ENCODE data around the gene ENTHD1.

Gene ENTHD1

DNA sequence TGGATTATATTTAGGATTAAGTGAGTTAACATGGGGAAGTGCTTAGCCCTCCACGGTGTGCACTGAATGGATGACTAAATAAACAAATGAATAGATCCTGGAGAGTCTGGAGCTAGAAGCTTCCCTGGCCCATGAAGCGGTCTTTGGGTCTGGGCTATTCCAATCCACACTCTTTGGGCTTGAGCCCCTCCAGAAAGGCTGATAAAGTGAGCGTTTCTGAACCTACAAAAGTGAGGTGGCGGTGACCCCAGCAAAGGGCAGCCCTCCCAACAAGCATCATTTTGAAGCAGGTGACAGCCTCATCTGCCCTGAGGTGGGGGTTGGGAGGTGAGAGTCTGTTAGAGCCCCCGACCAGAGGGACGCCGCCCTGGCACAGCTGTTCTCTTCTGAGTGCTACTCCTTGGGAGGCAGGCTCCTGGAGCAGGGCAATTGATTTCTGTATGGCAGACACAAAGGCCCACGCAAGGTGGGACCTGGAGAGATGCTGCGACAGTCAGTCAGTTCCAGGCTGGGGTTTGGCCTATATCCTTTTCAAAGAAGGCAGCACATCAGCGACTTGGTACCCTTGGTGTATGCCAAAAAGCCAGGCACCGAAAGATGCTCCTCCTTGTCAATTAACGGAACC lies 165.2 kb downstream of the ENTHD1 start:
- H3K4me3 Mint-ChIP-seq: no peak overlapping the region
- no peaks in the 10 kb centered on the region for H3K4me1 Mint-ChIP-seq (ENCODE audit: low read depth)
- H3K9me3 Mint-ChIP-seq: no peaks in the 10 kb centered on the region
- H3K27me3 Mint-ChIP-seq (ENCODE audit: low read depth): peaks cover 27% of the 10 kb centered on the region
- no peak for DNase-seq (ENCODE audit: low spot score)
- H3K36me3 Mint-ChIP-seq (ENCODE audit: low read depth): no peaks in the 10 kb centered on the region
- H3K27ac Mint-ChIP-seq: no peak overlapping the region

- Mint-ChIP-seq H3K36me3 (ENCODE audit: low read depth) (no peaks in the 10 kb centered on the region), H3K4me3 (no peak overlapping the region), H3K9me3 (peaks cover under 1% of the 10 kb centered on the region), H3K27ac (no peak overlapping the region), H3K4me1 (ENCODE audit: low read depth) (no peaks in the 10 kb centered on the region), H3K27me3 (ENCODE audit: low read depth) (peaks cover 21% of the 10 kb centered on the region)
- DNase-seq (ENCODE audit: low spot score): no peak
These were observed 166.0 kb downstream of the ENTHD1 start for GRCh38 chr22:39727541-39727940.

DNA sequence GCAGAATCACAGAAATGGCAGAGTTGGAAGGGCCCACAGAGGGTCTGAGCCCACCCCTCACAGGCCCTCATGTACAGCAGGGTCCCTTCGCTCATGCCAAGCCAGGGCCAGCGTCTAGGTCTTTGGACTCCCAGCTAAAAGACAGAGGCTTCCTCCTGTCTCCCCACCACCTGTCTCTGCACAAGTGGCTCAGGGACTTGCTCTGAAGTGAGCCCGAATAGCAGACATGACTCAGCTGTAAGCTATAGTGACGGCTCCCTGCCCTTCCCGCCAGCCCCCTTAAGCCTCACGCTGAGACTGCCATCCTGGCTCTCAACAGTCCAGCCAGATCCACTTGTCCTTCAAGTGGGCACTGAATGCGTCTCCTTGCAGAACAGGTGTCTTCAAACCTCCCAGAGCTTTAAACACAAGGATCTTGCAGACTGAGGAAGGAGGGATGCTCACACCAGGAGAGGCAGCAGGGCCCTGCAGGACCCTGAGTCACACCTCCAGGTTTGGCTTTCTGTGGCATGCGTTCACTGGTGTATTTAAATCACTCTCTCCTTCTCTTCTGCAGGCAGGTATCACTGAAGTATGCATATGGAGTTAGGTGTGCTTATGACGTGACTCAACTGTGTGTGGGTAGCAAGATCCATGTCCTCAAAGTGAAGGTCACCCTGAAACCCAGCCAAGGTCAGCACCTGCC lies 168.1 kb downstream of the ENTHD1 start:
- Mint-ChIP-seq H3K4me1 (ENCODE audit: low read depth) (peaks cover 4% of the 10 kb centered on the region), H3K9me3 (peaks cover 9% of the 10 kb centered on the region), H3K36me3 (ENCODE audit: low read depth) (peaks cover 3% of the 10 kb centered on the region), H3K4me3 (no peak overlapping the region), H3K27ac (no peak overlapping the region), H3K27me3 (ENCODE audit: low read depth) (peaks cover 20% of the 10 kb centered on the region)
- no peak for DNase-seq (ENCODE audit: low spot score)

- Mint-ChIP-seq H3K4me1 (ENCODE audit: low read depth) (peaks cover 5% of the 10 kb centered on the region), H3K9me3 (peaks cover 9% of the 10 kb centered on the region), H3K27me3 (ENCODE audit: low read depth) (peaks cover 22% of the 10 kb centered on the region), H3K27ac (no peak overlapping the region), H3K4me3 (no peak overlapping the region), H3K36me3 (ENCODE audit: low read depth) (peaks cover 3% of the 10 kb centered on the region)
- DNase-seq (ENCODE audit: low spot score): no peak
These were observed 168.7 kb downstream of the ENTHD1 start for GRCh38 chr22:39724857-39725256.

- Mint-ChIP-seq H3K4me1 (ENCODE audit: low read depth) (peaks cover 7% of the 10 kb centered on the region), H3K36me3 (ENCODE audit: low read depth) (peaks cover 3% of the 10 kb centered on the region), H3K4me3 (no peak overlapping the region), H3K27ac (no peak overlapping the region), H3K27me3 (ENCODE audit: low read depth) (peaks cover 22% of the 10 kb centered on the region), H3K9me3 (peaks cover 9% of the 10 kb centered on the region)
- no peak for DNase-seq (ENCODE audit: low spot score)
These were observed 169.2 kb downstream of the ENTHD1 start for GRCh38 chr22:39724390-39724789.

DNA sequence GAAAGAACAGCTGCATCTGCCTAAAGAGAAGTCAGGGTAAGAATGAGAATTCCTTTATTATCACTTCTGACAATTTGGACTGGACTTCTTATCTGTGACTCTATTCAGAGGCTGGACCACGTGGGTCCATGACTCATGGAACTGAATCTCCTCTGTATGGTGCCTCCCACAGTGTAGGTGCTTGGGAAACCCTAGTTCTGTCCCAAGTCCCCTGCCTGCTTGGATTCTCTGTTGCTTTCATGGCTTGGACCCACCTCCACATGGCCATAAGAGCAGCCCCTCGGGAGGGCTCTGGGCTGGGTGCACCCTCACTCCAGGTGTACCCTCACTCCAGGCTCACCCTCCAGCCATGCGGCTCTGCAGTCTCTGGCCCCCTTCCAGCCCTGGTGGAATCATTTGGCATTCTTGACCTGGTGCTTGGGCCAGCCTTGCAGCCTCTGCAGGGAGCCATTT lies 169.6 kb downstream of the ENTHD1 start:
- peaks cover 9% of the 10 kb centered on the region for H3K9me3 Mint-ChIP-seq
- no peak overlapping the region for H3K4me3 Mint-ChIP-seq
- no peak for DNase-seq (ENCODE audit: low spot score)
- peaks cover 3% of the 10 kb centered on the region for H3K36me3 Mint-ChIP-seq (ENCODE audit: low read depth)
- no peak overlapping the region for H3K27ac Mint-ChIP-seq
- H3K27me3 Mint-ChIP-seq (ENCODE audit: low read depth): peaks cover 22% of the 10 kb centered on the region
- H3K4me1 Mint-ChIP-seq (ENCODE audit: low read depth): peaks cover 9% of the 10 kb centered on the region

DNA sequence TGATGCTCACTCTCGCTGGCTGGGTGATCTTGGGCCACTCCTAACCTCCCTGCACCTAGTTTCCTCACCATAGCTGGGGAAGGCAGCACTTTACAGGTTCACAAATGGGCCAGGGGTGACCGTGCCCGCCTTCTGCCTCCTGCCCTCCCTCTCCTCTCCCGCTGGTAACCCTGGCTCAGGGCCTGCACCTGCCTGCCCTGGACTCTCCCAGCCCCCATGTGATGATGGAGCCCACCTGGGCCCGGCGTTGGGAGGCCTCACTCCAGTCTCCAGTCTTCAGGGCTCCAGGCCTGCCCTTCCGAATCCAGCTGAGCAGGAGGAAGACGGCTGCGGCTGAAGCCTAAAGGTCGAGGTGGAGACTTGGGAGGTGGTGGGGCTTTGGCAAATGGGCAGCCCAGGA lies 170.1 kb downstream of the ENTHD1 start:
- peaks cover 22% of the 10 kb centered on the region for H3K27me3 Mint-ChIP-seq (ENCODE audit: low read depth)
- no peak overlapping the region for H3K4me3 Mint-ChIP-seq
- peaks cover 3% of the 10 kb centered on the region for H3K36me3 Mint-ChIP-seq (ENCODE audit: low read depth)
- DNase-seq (ENCODE audit: low spot score): no peak
- peaks cover 9% of the 10 kb centered on the region for H3K9me3 Mint-ChIP-seq
- H3K27ac Mint-ChIP-seq: no peak overlapping the region
- peaks cover 9% of the 10 kb centered on the region for H3K4me1 Mint-ChIP-seq (ENCODE audit: low read depth)

DNA sequence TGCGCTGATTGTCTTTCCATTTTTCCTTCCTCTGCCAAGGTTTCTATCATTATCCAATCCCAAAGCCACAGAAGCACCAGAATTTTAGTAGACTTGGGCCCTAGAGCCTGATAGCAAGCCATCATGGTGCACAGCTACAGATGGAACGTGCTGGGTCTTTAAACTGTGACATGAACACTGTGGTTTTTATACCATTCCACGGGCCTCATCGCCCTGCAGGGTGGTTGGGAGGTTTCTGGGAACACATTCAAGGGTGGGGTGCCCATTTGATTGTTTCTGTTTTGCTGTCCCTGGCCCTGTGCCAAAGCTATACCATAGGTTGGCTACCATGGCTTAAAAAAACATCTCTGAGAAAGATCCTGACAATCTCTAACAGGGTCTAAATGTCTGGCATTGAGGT lies 171.1 kb downstream of the ENTHD1 start:
- H3K4me1 Mint-ChIP-seq (ENCODE audit: low read depth): peaks cover 13% of the 10 kb centered on the region
- H3K27ac Mint-ChIP-seq: no peak overlapping the region
- peaks cover 3% of the 10 kb centered on the region for H3K36me3 Mint-ChIP-seq (ENCODE audit: low read depth)

GRCh38 chr22:39722032-39722325 lies 171.6 kb downstream of the ENTHD1 start:
- Mint-ChIP-seq H3K4me1 (ENCODE audit: low read depth) (peaks cover 13% of the 10 kb centered on the region), H3K36me3 (ENCODE audit: low read depth) (peaks cover 3% of the 10 kb centered on the region), H3K9me3 (peaks cover 9% of the 10 kb centered on the region), H3K27ac (no peak overlapping the region), H3K4me3 (no peak overlapping the region), H3K27me3 (ENCODE audit: low read depth) (peaks cover 14% of the 10 kb centered on the region)
- no peak for DNase-seq (ENCODE audit: low spot score)

More for the DNA sequence above, 171.1 kb downstream of the ENTHD1 start:
- DNase-seq (ENCODE audit: low spot score): no peak
- Mint-ChIP-seq H3K4me3 (no peak overlapping the region), H3K27me3 (ENCODE audit: low read depth) (peaks cover 19% of the 10 kb centered on the region), H3K9me3 (peaks cover 9% of the 10 kb centered on the region)

DNA sequence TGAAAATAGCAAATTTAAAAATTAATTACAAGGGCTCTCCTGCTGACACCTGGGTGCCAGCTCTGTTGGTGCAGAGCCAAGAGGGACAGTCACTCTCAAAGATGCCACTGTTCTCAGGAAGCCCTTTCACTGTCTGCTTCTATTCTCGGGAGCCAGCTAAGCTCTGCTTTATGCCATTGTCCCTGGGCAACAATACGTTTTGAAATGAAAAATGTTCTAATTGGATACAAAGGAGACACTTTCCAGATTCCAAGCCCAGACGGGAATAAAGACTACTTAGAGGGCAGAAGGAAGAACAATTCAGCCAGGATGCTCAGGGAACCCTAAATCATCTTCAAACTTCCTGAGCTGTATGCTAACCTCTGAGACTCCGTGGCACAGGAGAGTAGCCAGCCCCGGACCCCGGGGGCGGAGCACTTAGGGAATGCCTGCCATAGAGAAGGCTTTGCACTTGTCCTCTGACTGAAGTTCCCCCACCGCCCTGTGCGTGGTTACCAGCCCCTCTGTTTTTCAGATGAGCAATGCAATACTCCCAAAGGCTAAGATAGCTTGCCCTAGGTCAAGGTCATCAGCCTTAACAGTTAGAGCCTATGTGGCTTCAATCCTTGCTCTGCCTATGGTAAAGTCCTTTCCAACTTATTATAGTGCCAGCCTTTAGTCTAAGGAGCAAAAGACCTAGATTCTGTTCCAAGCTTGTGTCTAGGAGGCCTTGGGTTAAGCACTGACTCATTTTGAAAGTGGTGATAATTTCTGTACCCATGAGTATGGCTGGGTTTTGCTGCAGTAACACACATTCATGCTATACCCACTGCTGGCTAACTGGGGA lies 172.1 kb downstream of the ENTHD1 start:
- H3K4me1 Mint-ChIP-seq (ENCODE audit: low read depth): peaks cover 13% of the 10 kb centered on the region
- H3K9me3 Mint-ChIP-seq: peaks cover 9% of the 10 kb centered on the region
- peaks cover 3% of the 10 kb centered on the region for H3K36me3 Mint-ChIP-seq (ENCODE audit: low read depth)
- no peak overlapping the region for H3K27ac Mint-ChIP-seq
- DNase-seq (ENCODE audit: low spot score): no peak
- peaks cover 10% of the 10 kb centered on the region for H3K27me3 Mint-ChIP-seq (ENCODE audit: low read depth)
- no peak overlapping the region for H3K4me3 Mint-ChIP-seq

DNA sequence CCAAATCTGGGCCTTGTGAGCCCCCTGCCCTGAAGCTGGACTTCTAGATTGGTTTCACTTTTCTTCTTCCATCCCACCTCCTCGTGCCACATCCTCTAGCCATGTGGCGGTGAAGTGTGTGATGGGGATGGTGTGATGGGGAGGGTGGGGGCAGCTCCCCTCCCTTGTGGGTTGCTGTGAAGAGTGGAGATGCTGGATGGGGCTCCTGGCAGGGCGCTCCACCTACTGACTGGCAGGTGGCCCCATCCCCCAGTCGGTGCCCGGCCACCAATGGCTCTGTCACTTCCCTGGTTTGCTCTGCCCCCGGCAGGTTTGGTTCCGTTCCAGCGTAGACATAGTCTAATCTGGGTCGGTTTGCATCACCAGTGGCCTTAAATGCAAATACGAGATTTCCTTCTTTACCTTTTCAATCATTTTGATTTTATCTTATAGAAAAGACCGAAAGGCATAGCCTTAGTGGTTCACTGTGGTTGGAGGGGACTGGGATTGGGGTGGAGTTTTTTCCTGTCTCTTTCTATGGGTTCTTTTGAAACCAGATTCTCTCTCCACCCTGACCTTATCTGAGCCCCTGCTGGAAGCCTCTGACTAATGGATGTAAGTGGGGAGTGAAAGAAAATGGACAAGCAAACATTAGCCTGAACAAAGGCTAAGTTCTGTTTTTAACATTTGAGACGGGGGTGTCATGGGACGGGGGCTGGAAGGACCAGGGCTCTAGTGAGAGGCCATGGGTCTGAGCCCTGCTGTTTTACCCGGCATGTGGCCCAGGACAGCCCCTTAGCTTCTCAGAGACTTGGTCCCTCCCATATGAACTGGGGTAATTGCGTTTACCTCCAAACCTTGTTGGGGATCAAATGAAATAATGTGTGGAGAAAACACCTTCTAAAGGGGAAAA lies 173.8 kb downstream of the ENTHD1 start:
- H3K9me3 Mint-ChIP-seq: peaks cover 9% of the 10 kb centered on the region
- no peak overlapping the region for H3K4me3 Mint-ChIP-seq
- H3K27me3 Mint-ChIP-seq (ENCODE audit: low read depth): peaks cover 8% of the 10 kb centered on the region
- peaks cover 13% of the 10 kb centered on the region for H3K4me1 Mint-ChIP-seq (ENCODE audit: low read depth)
- H3K27ac Mint-ChIP-seq: no peak overlapping the region
- no peak for DNase-seq (ENCODE audit: low spot score)
- H3K36me3 Mint-ChIP-seq (ENCODE audit: low read depth): peaks cover 3% of the 10 kb centered on the region

- Mint-ChIP-seq H3K27me3 (ENCODE audit: low read depth) (peaks cover 8% of the 10 kb centered on the region), H3K9me3 (peaks cover 9% of the 10 kb centered on the region), H3K4me3 (no peak overlapping the region), H3K36me3 (ENCODE audit: low read depth) (peaks cover 3% of the 10 kb centered on the region), H3K27ac (no peak overlapping the region), H3K4me1 (ENCODE audit: low read depth) (peaks cover 13% of the 10 kb centered on the region)
- DNase-seq (ENCODE audit: low spot score): no peak
These were observed 174.6 kb downstream of the ENTHD1 start for GRCh38 chr22:39718921-39719475.

- Mint-ChIP-seq H3K27me3 (ENCODE audit: low read depth) (peaks cover 8% of the 10 kb centered on the region), H3K4me3 (no peak overlapping the region), H3K36me3 (ENCODE audit: low read depth) (peaks cover 3% of the 10 kb centered on the region), H3K9me3 (peaks cover 9% of the 10 kb centered on the region), H3K27ac (no peak overlapping the region), H3K4me1 (ENCODE audit: low read depth) (peaks cover 13% of the 10 kb centered on the region)
- no peak for DNase-seq (ENCODE audit: low spot score)
These were observed 175.4 kb downstream of the ENTHD1 start for GRCh38 chr22:39718206-39718605.

Data from T-helper 2 cell treated with Interferon-gamma antibody and Interleukin-4, amounts not matched to agents 5 μg/mL and 100 μg/mL, for 36 hours (primary cell).